PC-9 (cell line): ENCODE data around the gene MMD2. TPM values are rescaled to one million over a fixed set of nuclear protein-coding genes. Genes with fewer than 3 reads are reported as not detected.

Source experiments
- BruUV-seq: library from RNA; stranded (reverse); fragments of 400-500 nt; replicated peaks from 2 replicates; lab custom pipeline; 2021; lab: Mats Ljungman, UMichigan
- CTCF ChIA-PET: fragments of 300-600 bp; sonication (Branson Sonifier 250); formaldehyde crosslinking; loops from one replicate; lab custom pipeline; 2022; ENCODE audit warnings: antibody characterized with exemption; lab: Charles Lee
- POLR2A ChIA-PET: fragments of 300-600 bp; sonication (Branson Sonifier 250); formaldehyde crosslinking; loops from one replicate; lab custom pipeline; 2022; ENCODE audit warnings: antibody characterized with exemption; ENCODE audit not compliant: unreplicated experiment; lab: Charles Lee
- DNase-seq, 2 experiments: peaks; one replicate each; pipeline versions ENCODE4 v3.0.0 to v3.0.0-alpha.2; 2015 to 2022; ENCODE audit warnings: mixed read lengths in 1 of 2
- H2AFZ ChIP-seq: fragments of 200-600 bp; sonication (generic); 2 replicates; pipeline ENCODE4 v1.8.1; 2017; ENCODE audit warnings: antibody characterized with exemption
- H3F3A ChIP-seq: fragments of 200-600 bp; sonication (generic); 2 replicates; pipeline ENCODE4 v1.8.1; 2017; ENCODE audit warnings: antibody characterized with exemption, mild to moderate bottlenecking, low read depth; ENCODE audit not compliant: insufficient read depth
- H3K27ac ChIP-seq: fragments of 200-600 bp; sonication (generic); 2 replicates; pipeline ENCODE4 v1.6.1; 2016; ENCODE audit warnings: mixed run types
- H3K27me3 ChIP-seq: fragments of 200-600 bp; sonication (generic); 2 replicates; pipeline ENCODE4 v1.6.1; 2016; ENCODE audit warnings: low read depth, mixed run types; ENCODE audit not compliant: insufficient read depth
- H3K36me3 ChIP-seq: fragments of 200-600 bp; sonication (generic); 2 replicates; pipeline ENCODE4 v1.6.1; 2016; ENCODE audit warnings: low read depth, mixed run types
- H3K4me1 ChIP-seq: fragments of 200-600 bp; sonication (generic); replicated peaks from 2 replicates; pipeline ENCODE4 v1.6.1; 2016; ENCODE audit warnings: mixed run types; ENCODE audit not compliant: insufficient read depth
- H3K4me2 ChIP-seq: fragments of 200-600 bp; sonication (generic); 2 replicates; pipeline ENCODE4 v1.6.1; 2017; ENCODE audit warnings: mixed run types
- H3K4me3 ChIP-seq: fragments of 200-600 bp; sonication (generic); 2 replicates; pipeline ENCODE4 v1.6.1; 2016; ENCODE audit warnings: mixed run types
- H3K79me2 ChIP-seq: fragments of 200-600 bp; sonication (generic); 2 replicates; pipeline ENCODE4 v1.6.1; 2017; ENCODE audit warnings: low read depth, mixed run types
- H3K9me2 ChIP-seq: fragments of 200-600 bp; sonication (generic); 2 replicates; pipeline ENCODE4 v1.8.1; 2017; ENCODE audit warnings: mild to moderate bottlenecking; ENCODE audit not compliant: insufficient read depth
- H3K9me3 ChIP-seq: fragments of 200-600 bp; sonication (generic); 2 replicates; pipeline ENCODE4 v1.8.1; 2016; ENCODE audit warnings: low read depth; ENCODE audit not compliant: insufficient read depth
- H4K20me1 ChIP-seq: fragments of 200-600 bp; sonication (generic); 2 replicates; pipeline ENCODE4 v1.8.1; 2017; ENCODE audit not compliant: insufficient read depth
- CTCF ChIP-seq: fragments of 200-600 bp; sonication (generic); conservative IDR thresholded peaks from 2 replicates; pipeline ENCODE4 v1.6.1; 2017; ENCODE audit warnings: mixed run types, antibody characterized with exemption, mild to moderate bottlenecking, moderate library complexity
- EZH2 ChIP-seq: fragments of 200-600 bp; sonication (generic); IDR thresholded peaks from 2 replicates; pipeline ENCODE4 v1.8.0; 2017; ENCODE audit warnings: antibody characterized with exemption, low read depth
- intact Hi-C: fragments of 100-400 bp; cut with micrococcal nuclease; formaldehyde crosslinking; loops from one replicate; pipeline ENCODE4 v1.10.0; 2022; ENCODE audit not compliant: unreplicated experiment
- total RNA-seq: library from RNA; stranded (reverse); gene quantifications from 2 replicates; pipeline ENCODE4 v1.2.3, GENCODE V29; 2021

Gene MMD2
- total RNA-seq, 1 experiment from 2014 or later = not detected

GRCh38 chr7:4885317-4885807 is 73.6 kb downstream of the MMD2 start:
- H3K4me2 ChIP-seq = no peak overlapping the region
- no peaks in the 10 kb centered on the region for H3K36me3 ChIP-seq
- TF ChIP-seq CTCF = no peak
- no peak for TF ChIP-seq EZH2
- H3K9me3 ChIP-seq = no peaks in the 10 kb centered on the region
- DNase-seq = no peak
- no TSS peak for BruUV-seq
- H3F3A ChIP-seq = 0 out of 2 replicates have a peak, but pooled peaks cover 4% of the 10 kb centered on the region
- H3K79me2 ChIP-seq = no peaks in the 10 kb centered on the region
- ChIA-PET POLR2A (no interaction called here), CTCF (no interaction called here)
- intact Hi-C loops = no loop called here
- no peak overlapping the region for H3K27ac ChIP-seq
- no peak overlapping the region for H3K4me3 ChIP-seq
- H3K9me2 ChIP-seq = no peaks in the 10 kb centered on the region
- H3K27me3 ChIP-seq = peaks cover 53% of the 10 kb centered on the region
- H3K4me1 ChIP-seq = no peaks in the 10 kb centered on the region
- no peak overlapping the region for H2AFZ ChIP-seq
- no peaks in the 10 kb centered on the region for H4K20me1 ChIP-seq

GRCh38 chr7:4884164-4884563 is 74.8 kb downstream of the MMD2 start:
- ChIA-PET CTCF (no interaction called here), POLR2A (no interaction called here)
- Histone ChIP-seq H3K27ac (no peak overlapping the region), H3K27me3 (peaks cover 53% of the 10 kb centered on the region), H3K79me2 (no peaks in the 10 kb centered on the region), H3F3A (0 out of 2 replicates have a peak, but pooled peaks cover 4% of the 10 kb centered on the region), H2AFZ (no peak overlapping the region), H4K20me1 (no peaks in the 10 kb centered on the region), H3K4me1 (no peaks in the 10 kb centered on the region), H3K4me2 (no peak overlapping the region), H3K4me3 (no peak overlapping the region), H3K9me3 (no peaks in the 10 kb centered on the region), H3K9me2 (no peaks in the 10 kb centered on the region), H3K36me3 (no peaks in the 10 kb centered on the region)
- intact Hi-C loops = no loop called here
- no peak for DNase-seq
- no TSS peak for BruUV-seq
- TF ChIP-seq CTCF (no peak), EZH2 (no peak)

- CTCF ChIA-PET = interaction anchor here (0.6 to 0.7 kb wide), 2 partner anchors 205 to 509 kb away, joined by 3 to 8 read pairs; no protein-coding TSS in a partner anchor
- no TSS peak for BruUV-seq
- peak in 1 of 2 experiments; percentile 75 for DNase-seq
Observed at GRCh38 chr7:4883372-4884144, 75.4 kb downstream of the MMD2 start, which contains the start of gene RADIL. Gene RADIL (minus strand): TSS chr7:4883716. CDS start chr7:4878139, 5,577 bp downstream.

More at GRCh38 chr7:4883372-4884144, 75.4 kb downstream of the MMD2 start, which contains the start of gene RADIL:
- H3K4me2 ChIP-seq = no peak within 1 kb of the TSS
- H3K27me3 ChIP-seq = peaks cover 53% of the 10 kb centered on the region
- H4K20me1 ChIP-seq = no peaks in the 10 kb centered on the region
- no peak within 1 kb of the TSS for H3K4me3 ChIP-seq
- H3K4me1 ChIP-seq = no peaks in the 10 kb centered on the region
- no peak within 1 kb of the TSS for H3K27ac ChIP-seq
- no peak within 1 kb of the TSS for H2AFZ ChIP-seq
- intact Hi-C loops = no loop called here
- H3F3A ChIP-seq = 0 out of 2 replicates have a peak, but pooled peaks cover 4% of the 10 kb centered on the region
- H3K9me2 ChIP-seq = no peaks in the 10 kb centered on the region
- no peaks in the 10 kb centered on the region for H3K9me3 ChIP-seq
- TF ChIP-seq CTCF = peak; percentile 41; the same call in 1 of the 2 replicates
- TF ChIP-seq EZH2 = no peak
- H3K79me2 ChIP-seq = no peaks in the 10 kb centered on the region
- POLR2A ChIA-PET = no interaction called here
- H3K36me3 ChIP-seq = no peaks in the 10 kb centered on the region
